Upper lobe of right lung (tissue), 1 donor: ENCODE data around the gene MED12L. TPM values are rescaled to one million over a fixed set of nuclear protein-coding genes. Genes with fewer than 3 reads are reported as not detected.
"Not testable (repeated sequence)": the region's sequence is repeated elsewhere in the genome, so short reads cannot be mapped to it uniquely, and the experiment has no call there.

Experiments
- ATAC-seq: fragments of 200-7000 bp; cut with Tn5 transposase; one replicate; pipeline ENCODE4 v1.9.1; 2020; ENCODE audit warnings: mild to moderate bottlenecking, moderate library complexity
- DNase-seq: peaks from one replicate; pipeline ENCODE4 v3.0.0-alpha.2; 2020
- H3K27ac ChIP-seq: fragments of 200-600 bp; one replicate; pipeline ENCODE4 v1.8.0; 2022
- H3K27me3 ChIP-seq: fragments of 200-600 bp; one replicate; pipeline ENCODE4 v1.8.0; 2022; ENCODE audit warnings: mild to moderate bottlenecking
- H3K36me3 ChIP-seq: fragments of 200-600 bp; one replicate; pipeline ENCODE4 v1.8.0; 2022
- H3K4me1 ChIP-seq: fragments of 200-600 bp; one replicate; pipeline ENCODE4 v1.8.0; 2022
- H3K4me3 ChIP-seq: fragments of 200-600 bp; one replicate; pipeline ENCODE4 v1.8.0; 2022; ENCODE audit warnings: mild to moderate bottlenecking
- H3K9me3 ChIP-seq: fragments of 200-600 bp; one replicate; pipeline ENCODE4 v1.8.0; 2022
- intact Hi-C: fragments of 100-400 bp; cut with DNase I; formaldehyde crosslinking; loops from one replicate; pipeline ENCODE4 v1.11.0; 2022
- total RNA-seq: library from RNA; stranded (reverse); fragmentation: NEBNext Ultra II Directional; extraction: Animal tissue kit (Norgen Biotek cat#: 25700); gene quantifications from one replicate; pipeline ENCODE4 v1.2.1, GENCODE V29; 2021
- TF ChIP-seq, protein P1 (sequence below): fragments of 200-600 bp; IDR thresholded peaks from one replicate; pipeline ENCODE4 v1.8.0; 2022; ENCODE audit warnings: antibody characterized with exemption
- donor health status: DM: no; HTN: yes; CAD: no; lungs with severe emphysema.

The MED12L gene
- total RNA-seq, 1 donor from 2014 or later: 0.69 TPM

DNA sequence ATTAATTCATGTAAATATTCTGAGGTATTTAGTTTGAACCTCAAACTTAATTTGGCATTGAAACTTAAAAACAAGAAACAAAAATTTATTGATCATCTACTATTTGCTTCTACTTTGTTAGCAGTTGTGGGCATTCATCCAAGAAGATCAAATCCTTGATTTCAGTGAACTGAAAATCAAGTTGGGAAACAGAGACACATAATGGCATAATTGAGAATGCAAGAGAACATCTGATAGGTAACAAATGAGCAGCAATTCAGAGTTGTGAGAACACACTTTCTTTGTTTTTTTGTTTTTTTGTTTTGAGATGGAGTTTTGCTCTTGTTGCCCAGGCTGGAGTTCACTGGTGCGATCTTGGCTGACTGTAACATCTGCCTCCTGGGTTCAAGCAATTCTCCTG lies 33.9 kb upstream of the MED12L start:
- intact Hi-C loops: no loop called here
- no peaks in the 10 kb centered on the region for H3K36me3 ChIP-seq
- TF ChIP-seq, protein P1, sequence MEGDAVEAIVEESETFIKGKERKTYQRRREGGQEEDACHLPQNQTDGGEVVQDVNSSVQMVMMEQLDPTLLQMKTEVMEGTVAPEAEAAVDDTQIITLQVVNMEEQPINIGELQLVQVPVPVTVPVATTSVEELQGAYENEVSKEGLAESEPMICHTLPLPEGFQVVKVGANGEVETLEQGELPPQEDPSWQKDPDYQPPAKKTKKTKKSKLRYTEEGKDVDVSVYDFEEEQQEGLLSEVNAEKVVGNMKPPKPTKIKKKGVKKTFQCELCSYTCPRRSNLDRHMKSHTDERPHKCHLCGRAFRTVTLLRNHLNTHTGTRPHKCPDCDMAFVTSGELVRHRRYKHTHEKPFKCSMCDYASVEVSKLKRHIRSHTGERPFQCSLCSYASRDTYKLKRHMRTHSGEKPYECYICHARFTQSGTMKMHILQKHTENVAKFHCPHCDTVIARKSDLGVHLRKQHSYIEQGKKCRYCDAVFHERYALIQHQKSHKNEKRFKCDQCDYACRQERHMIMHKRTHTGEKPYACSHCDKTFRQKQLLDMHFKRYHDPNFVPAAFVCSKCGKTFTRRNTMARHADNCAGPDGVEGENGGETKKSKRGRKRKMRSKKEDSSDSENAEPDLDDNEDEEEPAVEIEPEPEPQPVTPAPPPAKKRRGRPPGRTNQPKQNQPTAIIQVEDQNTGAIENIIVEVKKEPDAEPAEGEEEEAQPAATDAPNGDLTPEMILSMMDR: no peak
- H3K4me3 ChIP-seq: no peak overlapping the region
- H3K4me1 ChIP-seq: no peaks in the 10 kb centered on the region
- H3K27me3 ChIP-seq: no peaks in the 10 kb centered on the region
- no peak for ATAC-seq
- no peak for DNase-seq
- no peaks in the 10 kb centered on the region for H3K9me3 ChIP-seq
- H3K27ac ChIP-seq: no peak overlapping the region

DNA sequence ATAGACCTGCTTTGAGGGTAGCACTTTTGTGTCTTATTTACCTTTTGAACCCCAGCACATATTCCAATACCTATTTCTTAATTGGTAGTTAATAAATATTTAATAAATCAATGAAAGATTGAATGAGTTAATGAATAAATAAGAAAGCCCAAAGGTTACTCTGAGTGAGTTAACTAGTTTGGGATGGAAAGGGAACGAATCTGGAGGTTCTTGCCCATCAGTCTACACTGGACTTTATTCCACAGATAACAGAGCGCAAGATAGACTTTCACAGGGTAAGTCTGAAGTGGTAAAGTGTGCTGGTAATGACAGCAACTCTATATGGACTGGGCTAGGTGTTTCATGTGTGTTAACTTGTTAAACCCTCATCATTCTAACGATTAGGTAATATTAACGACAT lies 33.1 kb upstream of the MED12L start:
- ATAC-seq: no peak
- no peaks in the 10 kb centered on the region for H3K27me3 ChIP-seq

DNA sequence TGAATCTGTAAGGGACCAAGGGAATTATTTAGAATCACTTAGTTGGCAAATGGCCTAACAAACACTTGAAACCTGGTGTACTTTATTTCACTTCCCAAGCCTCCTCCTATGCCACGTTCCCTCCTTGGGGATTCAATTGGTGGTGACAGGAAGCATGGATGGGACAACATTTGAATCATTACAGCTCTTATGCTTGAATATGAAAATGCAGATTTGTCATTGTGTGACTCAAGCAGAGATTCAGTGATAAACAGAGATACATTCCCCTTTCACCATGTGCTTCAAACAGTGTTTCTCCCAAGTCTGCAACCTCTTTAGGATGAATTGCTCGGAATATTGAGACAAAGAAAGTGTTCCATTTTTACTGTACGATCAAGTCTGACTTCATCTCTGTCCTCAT lies 32.7 kb upstream of the MED12L start:
- TF ChIP-seq, protein P1: no peak
- H3K9me3 ChIP-seq: no peaks in the 10 kb centered on the region
- no peaks in the 10 kb centered on the region for H3K27me3 ChIP-seq
- no peaks in the 10 kb centered on the region for H3K36me3 ChIP-seq
- ATAC-seq (no peak), DNase-seq (no peak)
- no peak overlapping the region for H3K27ac ChIP-seq
- no peak overlapping the region for H3K4me3 ChIP-seq
- intact Hi-C loops: no loop called here
- no peaks in the 10 kb centered on the region for H3K4me1 ChIP-seq

More for the DNA sequence above, 33.1 kb upstream of the MED12L start:
- TF ChIP-seq, protein P1: no peak
- no peak overlapping the region for H3K27ac ChIP-seq
- no peaks in the 10 kb centered on the region for H3K36me3 ChIP-seq
- H3K4me1 ChIP-seq: no peaks in the 10 kb centered on the region
- intact Hi-C loops: no loop called here
- H3K4me3 ChIP-seq: no peak overlapping the region
- H3K9me3 ChIP-seq: no peaks in the 10 kb centered on the region
- DNase-seq: no peak

DNA sequence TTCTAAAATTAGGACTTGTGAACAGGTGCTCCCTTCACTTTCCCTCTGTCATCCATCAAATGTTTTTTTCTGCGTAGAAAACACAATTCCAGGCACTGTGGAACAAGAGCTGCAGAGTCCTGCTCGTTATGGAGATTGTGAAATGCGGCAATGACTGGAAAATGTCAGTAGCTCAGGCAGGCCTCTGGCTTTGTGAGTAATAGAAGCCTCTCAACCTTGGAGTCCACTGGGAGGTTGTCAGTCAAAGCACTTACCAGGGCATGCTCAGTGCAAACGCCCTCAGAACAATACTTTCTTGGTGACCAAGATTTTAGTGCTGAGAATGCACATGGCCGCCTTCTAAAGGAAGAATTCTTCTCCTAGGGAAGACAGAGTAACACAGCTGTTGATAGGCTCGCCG lies 26.7 kb upstream of the MED12L start:
- Histone ChIP-seq H3K36me3 (no peaks in the 10 kb centered on the region), H3K27ac (no peak overlapping the region), H3K4me1 (no peaks in the 10 kb centered on the region), H3K4me3 (no peak overlapping the region), H3K27me3 (no peaks in the 10 kb centered on the region), H3K9me3 (no peaks in the 10 kb centered on the region)
- TF ChIP-seq, protein P1: no peak
- intact Hi-C loops: no loop called here
- no peak for ATAC-seq
- no peak for DNase-seq

DNA sequence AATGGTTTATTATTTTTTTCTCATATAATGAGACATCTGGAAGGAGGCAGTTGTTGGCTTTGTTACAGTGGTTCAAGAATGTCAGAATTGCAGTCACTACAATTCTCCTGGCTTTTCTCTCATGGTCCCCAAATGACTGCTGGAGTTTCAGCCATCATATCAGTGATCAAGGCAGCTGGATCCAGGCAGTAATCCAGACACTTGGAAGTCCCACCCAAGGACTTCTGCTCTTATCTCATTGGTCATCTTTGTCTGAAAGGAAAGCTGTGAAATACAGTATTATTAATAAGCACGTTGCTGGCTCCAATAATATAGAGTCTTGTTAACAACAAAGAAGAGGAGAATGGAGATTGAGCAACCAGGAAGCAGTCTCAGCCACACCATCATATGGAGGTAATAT lies 22.9 kb upstream of the MED12L start:
- no peak for ATAC-seq
- TF ChIP-seq, protein P1: no peak
- no peaks in the 10 kb centered on the region for H3K4me1 ChIP-seq
- no peak for DNase-seq
- H3K36me3 ChIP-seq: no peaks in the 10 kb centered on the region
- no peak overlapping the region for H3K4me3 ChIP-seq
- intact Hi-C loops: no loop called here
- no peak overlapping the region for H3K27ac ChIP-seq
- no peaks in the 10 kb centered on the region for H3K9me3 ChIP-seq
- H3K27me3 ChIP-seq: no peaks in the 10 kb centered on the region

DNA sequence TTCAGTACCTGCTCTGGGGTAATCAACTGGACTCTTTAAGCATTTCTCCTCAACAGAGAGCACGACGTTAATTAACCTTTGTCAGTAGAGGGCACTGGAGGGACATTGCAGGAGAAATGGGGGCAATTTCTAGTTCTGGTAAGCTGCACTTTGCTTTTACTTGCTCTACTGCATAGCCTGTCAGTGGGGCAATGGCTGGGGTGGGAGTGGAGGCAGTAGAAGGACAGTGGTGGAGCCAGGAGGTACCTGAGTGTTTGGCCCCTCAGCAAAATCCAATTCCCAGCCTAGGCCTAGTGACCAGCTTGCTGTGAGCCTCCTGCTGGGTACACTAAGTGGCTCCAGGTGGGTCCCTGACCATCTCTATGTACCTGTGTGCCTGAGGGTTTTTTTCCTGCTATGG lies 18.3 kb upstream of the MED12L start:
- DNase-seq (no peak), ATAC-seq (no peak)
- Histone ChIP-seq H3K36me3 (no peaks in the 10 kb centered on the region), H3K9me3 (no peaks in the 10 kb centered on the region), H3K27me3 (no peaks in the 10 kb centered on the region), H3K27ac (no peak overlapping the region), H3K4me3 (no peak overlapping the region), H3K4me1 (no peaks in the 10 kb centered on the region)
- TF ChIP-seq, protein P1: no peak
- intact Hi-C loops: no loop called here

DNA sequence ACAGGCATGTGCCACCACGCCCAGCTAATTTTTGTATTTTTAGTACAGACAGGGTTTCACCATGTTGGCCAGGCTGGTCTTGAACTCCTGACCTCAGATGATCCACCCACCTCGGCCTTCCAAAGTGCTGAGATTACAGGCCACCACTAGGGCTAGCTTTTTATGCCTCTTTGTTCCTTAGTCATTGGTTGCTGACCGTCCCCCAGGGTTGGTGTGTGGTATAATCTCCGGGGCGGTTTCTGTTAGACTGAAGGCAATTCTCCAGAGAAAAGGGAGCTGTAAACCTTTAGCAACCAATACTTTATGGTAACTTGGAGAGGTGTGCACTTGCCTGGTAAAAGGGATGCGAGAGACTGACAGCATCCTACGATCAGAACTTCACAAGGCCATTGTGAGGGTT lies 12.6 kb upstream of the MED12L start:
- ATAC-seq: not testable (repeated sequence)

More for the DNA sequence above, 12.6 kb upstream of the MED12L start:
- intact Hi-C loops, H3K4me3 ChIP-seq, H3K36me3 ChIP-seq, DNase-seq, H3K9me3 ChIP-seq, H3K27ac ChIP-seq, H3K27me3 ChIP-seq, H3K4me1 ChIP-seq: not testable (repeated sequence)
